Naive thymus-derived CD4-positive, alpha-beta T cell (primary cell): ENCODE measurements around the gene DCUN1D3. TPM values are rescaled to one million over a fixed set of nuclear protein-coding genes. Genes with fewer than 3 reads are reported as not detected.

Source experiments
- polyA plus RNA-seq, 2 donors: library from polyadenylated mRNA; unstranded; fragments of 300-500 nt; fragmentation: Illumina TruSeq; gene quantifications; one replicate each; pipeline ENCODE4 v1.2.3, GENCODE V29; 2021
- total RNA-seq, 6 experiments: library from RNA in 5 of 6; stranded (reverse) in 5 of 6; gene quantifications; 1 replicate in 5 of 6; 2 replicates in 1 of 6; pipeline ENCODE4 v1.2.3 and lab custom pipeline; 2021 to 2026

The DCUN1D3 gene
- total and polyA plus RNA-seq, 7 experiments from 2014 or later, result 0.82 to 15.7 (median 5.1) TPM

Other genes with a start within 250 kb of the DCUN1D3 start
- 1 to 10 TPM in 1 of 5 experiments, under 1 TPM in 4; 0.30 to 1.2 (median 0.53) TPM for gene ACSM1, start 202.7 kb downstream of the DCUN1D3 start, total RNA-seq
- under 1 TPM; 0.28 to 0.41 TPM for gene ACSM1, start 202.7 kb downstream of the DCUN1D3 start, polyA plus RNA-seq
- gene THUMPD1, start 158.5 kb downstream of the DCUN1D3 start, total RNA-seq, result 100 to 1,000 TPM in 1 of 5 experiments, 10 to 100 TPM in 4; 41.9 to 107 (median 72.5) TPM
- 10 to 100 TPM; 72.7 to 72.9 TPM for gene THUMPD1, start 158.5 kb downstream of the DCUN1D3 start, polyA plus RNA-seq
- 10 to 100 TPM in 1 of 5 experiments, 1 to 10 TPM in 4; 3.0 to 10.9 (median 7.4) TPM for gene ACSM3, start 136.3 kb downstream of the DCUN1D3 start, total RNA-seq
- gene ACSM3, start 136.3 kb downstream of the DCUN1D3 start, polyA plus RNA-seq, result 10 to 100 TPM in 1 of 2 donors, 1 to 10 TPM in 1; 9.8 to 10.1 TPM
- gene ERI2, start 93.9 kb downstream of the DCUN1D3 start, total RNA-seq, result 10 to 100 TPM in 1 of 5 experiments, 1 to 10 TPM in 4; 2.4 to 10.4 (median 3.6) TPM
- gene ERI2, start 93.9 kb downstream of the DCUN1D3 start, polyA plus RNA-seq, result 1 to 10 TPM; 1.8 to 2.1 TPM
- gene REXO5, start 93.8 kb downstream of the DCUN1D3 start, total RNA-seq, result 1 to 10 TPM in 3 of 5 experiments, under 1 TPM in 2; 0.35 to 9.5 (median 1.6) TPM
- not detected for gene REXO5, start 93.8 kb downstream of the DCUN1D3 start, polyA plus RNA-seq
- gene LYRM1, start 413 bp upstream of the DCUN1D3 start, total RNA-seq, result 10 to 100 TPM; 13.4 to 29.1 (median 20.0) TPM
- 10 to 100 TPM; 33.3 to 43.8 TPM for gene LYRM1, start 413 bp upstream of the DCUN1D3 start, polyA plus RNA-seq